Measurements from ENCODE around the gene NPLOC4. TPM values are rescaled to one million over a fixed set of nuclear protein-coding genes. Genes with fewer than 3 reads are reported as not detected.
A peak's percentile ranks its signal among the peaks of the same experiment; 100 is the strongest.

NPLOC4 gene
- total RNA-seq, 3 donors from 2014 or later: 153 to 201 (median 167) TPM

DNA sequence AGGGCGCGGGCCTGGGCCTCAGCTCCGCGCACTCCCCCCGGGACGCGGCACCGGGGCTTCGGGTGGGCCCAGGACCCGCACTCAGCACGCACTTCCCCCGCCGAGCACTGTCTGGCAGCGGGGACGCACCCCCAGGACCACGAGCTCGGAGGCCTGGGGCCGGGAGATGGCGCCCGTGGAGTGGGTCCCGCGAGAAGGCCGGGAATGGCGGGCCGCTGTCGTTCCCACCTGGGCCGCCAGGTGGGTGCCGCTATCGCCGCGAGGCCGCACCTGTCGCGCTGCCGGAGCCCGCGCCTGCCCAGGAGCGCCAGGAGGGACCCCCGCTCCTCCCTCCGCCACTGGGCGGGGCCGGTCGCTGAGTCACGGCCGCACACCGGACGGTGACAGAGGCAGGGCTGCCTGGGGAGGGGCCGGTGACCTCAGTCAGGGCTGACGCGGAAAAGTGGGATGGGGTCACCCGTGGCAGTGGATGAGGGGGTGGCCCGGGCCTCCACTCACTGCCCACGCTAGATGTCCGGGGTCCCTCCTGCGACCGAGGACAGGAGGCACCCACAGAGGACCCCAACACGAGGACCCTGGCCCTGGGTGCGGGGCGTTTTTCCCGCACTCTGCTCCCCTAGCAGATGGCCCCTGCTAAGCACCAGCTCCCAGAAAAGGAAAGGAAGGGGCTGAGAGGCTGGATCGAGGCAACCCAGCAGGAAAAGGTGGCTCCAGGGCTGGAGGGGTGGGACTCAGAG is 117.5 kb downstream of the NPLOC4 start:
- Mint-ChIP-seq H3K36me3 (ENCODE audit: insufficient read depth) (no peaks in the 10 kb centered on the region), H3K4me3 (no peak overlapping the region), H3K4me1 (ENCODE audit: low read depth) (peaks cover 21% of the 10 kb centered on the region), H3K9me3 (no peaks in the 10 kb centered on the region), H3K27me3 (ENCODE audit: low read depth) (peaks cover 4% of the 10 kb centered on the region)
- ATAC-seq (peak; percentile 50 to 53), DNase-seq (peak; percentile 71)

DNA sequence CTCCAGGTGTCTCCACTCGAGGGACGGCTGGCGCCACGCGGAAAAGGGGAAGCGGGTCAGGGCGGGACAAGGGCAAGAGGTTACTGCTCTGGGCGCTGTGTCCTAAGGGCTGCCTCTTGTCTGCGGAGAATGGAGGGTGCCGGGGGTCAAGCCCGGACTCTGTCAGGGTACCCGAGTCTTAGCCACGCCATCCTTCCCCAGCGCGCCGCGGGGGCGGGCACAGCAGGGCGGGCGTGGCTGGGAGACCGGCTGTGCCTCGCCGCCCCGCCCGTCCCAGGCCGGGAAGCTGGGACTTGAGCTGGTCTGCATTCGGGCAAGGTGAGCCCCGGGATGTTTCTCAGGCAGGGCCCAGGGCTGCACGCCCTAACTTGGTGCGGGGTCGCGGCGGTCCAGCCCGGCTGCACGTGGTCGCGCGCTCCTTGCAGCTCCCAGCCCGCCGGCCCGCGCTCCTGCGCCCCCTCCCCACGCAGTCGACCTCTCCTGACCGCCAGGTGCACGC is 118.1 kb downstream of the NPLOC4 start:
- peaks cover 4% of the 10 kb centered on the region for H3K27me3 Mint-ChIP-seq (ENCODE audit: low read depth)

GRCh38 chr17:81518113-81518784 is 118.7 kb downstream of the NPLOC4 start:
- H3K4me1 Mint-ChIP-seq (ENCODE audit: low read depth): peaks cover 21% of the 10 kb centered on the region
- peaks cover 4% of the 10 kb centered on the region for H3K27me3 Mint-ChIP-seq (ENCODE audit: low read depth)
- no peak for ATAC-seq
- no peaks in the 10 kb centered on the region for H3K36me3 Mint-ChIP-seq (ENCODE audit: insufficient read depth)
- H3K4me3 Mint-ChIP-seq: peak overlapping the region; percentile 47
- H3K9me3 Mint-ChIP-seq: no peaks in the 10 kb centered on the region
- no peak for DNase-seq

More for the DNA sequence above, 118.1 kb downstream of the NPLOC4 start:
- Mint-ChIP-seq H3K4me1 (ENCODE audit: low read depth) (peaks cover 21% of the 10 kb centered on the region), H3K36me3 (ENCODE audit: insufficient read depth) (no peaks in the 10 kb centered on the region), H3K9me3 (no peaks in the 10 kb centered on the region), H3K4me3 (no peak overlapping the region)
- ATAC-seq (peak in 1 of 2 donors; percentile 16), DNase-seq (no peak)

- no peaks in the 10 kb centered on the region for H3K36me3 Mint-ChIP-seq (ENCODE audit: insufficient read depth)
- DNase-seq: no peak
- peaks cover 21% of the 10 kb centered on the region for H3K4me1 Mint-ChIP-seq (ENCODE audit: low read depth)
- H3K27me3 Mint-ChIP-seq (ENCODE audit: low read depth): peaks cover 4% of the 10 kb centered on the region
- no peak for ATAC-seq
- H3K4me3 Mint-ChIP-seq: peak overlapping the region; percentile 47
- no peaks in the 10 kb centered on the region for H3K9me3 Mint-ChIP-seq
These were observed 119.4 kb downstream of the NPLOC4 start for GRCh38 chr17:81517339-81518112.

DNA sequence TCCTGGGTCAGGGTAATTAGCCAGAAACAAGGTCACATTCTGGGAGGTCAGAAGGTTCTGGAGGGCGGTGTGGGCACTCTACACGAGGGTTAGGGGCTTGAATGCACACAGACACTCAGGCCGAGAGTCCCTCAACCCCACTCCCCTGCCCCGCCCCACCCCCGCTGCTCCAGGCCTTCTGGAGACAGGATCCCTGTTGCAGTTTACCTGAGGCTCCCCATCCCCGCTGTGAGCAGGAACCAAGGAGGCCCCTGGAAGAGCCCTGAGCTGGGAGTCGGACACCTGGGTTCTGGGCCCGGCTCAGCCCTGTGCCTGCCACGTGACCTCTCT is 119.9 kb downstream of the NPLOC4 start:
- no peak overlapping the region for H3K4me3 Mint-ChIP-seq
- H3K4me1 Mint-ChIP-seq (ENCODE audit: low read depth): peaks cover 21% of the 10 kb centered on the region
- DNase-seq (no peak), ATAC-seq (no peak)
- peaks cover 3% of the 10 kb centered on the region for H3K36me3 Mint-ChIP-seq (ENCODE audit: insufficient read depth)
- no peaks in the 10 kb centered on the region for H3K9me3 Mint-ChIP-seq
- H3K27me3 Mint-ChIP-seq (ENCODE audit: low read depth): no peaks in the 10 kb centered on the region

GRCh38 chr17:81516439-81516838 is 120.5 kb downstream of the NPLOC4 start:
- no peak for DNase-seq
- peaks cover 8% of the 10 kb centered on the region for H3K36me3 Mint-ChIP-seq (ENCODE audit: insufficient read depth)
- H3K4me1 Mint-ChIP-seq (ENCODE audit: low read depth): peaks cover 21% of the 10 kb centered on the region
- ATAC-seq: no peak
- H3K27me3 Mint-ChIP-seq (ENCODE audit: low read depth): no peaks in the 10 kb centered on the region
- peak overlapping the region; percentile 88 for H3K4me3 Mint-ChIP-seq
- no peaks in the 10 kb centered on the region for H3K9me3 Mint-ChIP-seq

- no peak for DNase-seq
- Mint-ChIP-seq H3K36me3 (ENCODE audit: insufficient read depth) (peaks cover 16% of the 10 kb centered on the region), H3K4me3 (peak overlapping the region; percentile 88), H3K4me1 (ENCODE audit: low read depth) (peaks cover 19% of the 10 kb centered on the region), H3K9me3 (no peaks in the 10 kb centered on the region), H3K27me3 (ENCODE audit: low read depth) (no peaks in the 10 kb centered on the region)
- no peak for ATAC-seq
These were observed 121.3 kb downstream of the NPLOC4 start for GRCh38 chr17:81515530-81516041.

GRCh38 chr17:81514739-81515529 is 122.0 kb downstream of the NPLOC4 start:
- H3K36me3 Mint-ChIP-seq (ENCODE audit: insufficient read depth): peaks cover 23% of the 10 kb centered on the region
- no peaks in the 10 kb centered on the region for H3K27me3 Mint-ChIP-seq (ENCODE audit: low read depth)
- peaks cover 19% of the 10 kb centered on the region for H3K4me1 Mint-ChIP-seq (ENCODE audit: low read depth)
- ATAC-seq (peak; percentile 30 to 31), DNase-seq (peak; percentile 69)
- no peaks in the 10 kb centered on the region for H3K9me3 Mint-ChIP-seq
- H3K4me3 Mint-ChIP-seq: peak overlapping the region; percentile 88

DNA sequence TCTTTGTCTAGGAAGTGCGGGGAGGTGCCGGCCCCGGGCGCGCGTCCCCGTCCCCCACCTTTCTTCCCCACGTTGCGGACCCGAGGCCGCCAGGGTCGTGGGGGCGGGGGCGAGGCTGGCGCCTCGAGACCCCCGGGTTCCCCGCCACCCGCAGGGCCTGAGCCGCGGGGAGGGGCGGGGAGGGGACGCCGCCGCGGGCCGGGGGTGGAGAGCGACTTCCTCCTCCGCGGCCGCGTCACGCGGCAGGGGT is 122.5 kb downstream of the NPLOC4 start:
- peak overlapping the region; percentile 85 for H3K4me3 Mint-ChIP-seq

GRCh38 chr17:81513753-81514488 is 123.0 kb downstream of the NPLOC4 start:
- no peaks in the 10 kb centered on the region for H3K27me3 Mint-ChIP-seq (ENCODE audit: low read depth)

More for the DNA sequence above, 122.5 kb downstream of the NPLOC4 start:
- DNase-seq (no peak), ATAC-seq (no peak)
- Mint-ChIP-seq H3K9me3 (no peaks in the 10 kb centered on the region), H3K36me3 (ENCODE audit: insufficient read depth) (peaks cover 28% of the 10 kb centered on the region), H3K4me1 (ENCODE audit: low read depth) (peaks cover 24% of the 10 kb centered on the region), H3K27me3 (ENCODE audit: low read depth) (no peaks in the 10 kb centered on the region)

DNA sequence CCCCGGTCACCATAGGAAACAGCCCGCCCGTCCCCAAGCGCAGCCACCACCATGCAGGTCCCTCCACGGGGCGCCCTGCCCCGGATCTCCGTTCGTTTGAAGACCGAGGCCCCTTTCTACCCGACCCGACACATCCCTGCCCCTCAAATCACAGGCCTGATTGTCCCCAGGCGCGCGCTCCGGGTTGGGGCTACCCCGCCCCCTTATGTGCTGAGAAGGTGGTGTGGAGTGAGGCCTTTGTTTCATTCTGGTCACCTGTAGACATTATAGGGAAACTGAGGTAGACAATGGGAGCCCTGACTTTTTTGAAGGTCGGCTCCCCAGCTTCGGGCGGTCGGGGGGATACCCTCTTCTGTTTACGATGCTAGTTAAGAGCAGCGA is 123.5 kb downstream of the NPLOC4 start:
- Mint-ChIP-seq H3K36me3 (ENCODE audit: insufficient read depth) (peaks cover 34% of the 10 kb centered on the region), H3K9me3 (no peaks in the 10 kb centered on the region), H3K4me3 (peak overlapping the region; percentile 85), H3K27me3 (ENCODE audit: low read depth) (no peaks in the 10 kb centered on the region), H3K4me1 (ENCODE audit: low read depth) (peaks cover 34% of the 10 kb centered on the region)
- DNase-seq: peak; percentile 53
- peak; percentile 27 to 28 for ATAC-seq

More at GRCh38 chr17:81513753-81514488, 123.0 kb downstream of the NPLOC4 start:
- Mint-ChIP-seq H3K36me3 (ENCODE audit: insufficient read depth) (peaks cover 33% of the 10 kb centered on the region), H3K4me1 (ENCODE audit: low read depth) (peaks cover 29% of the 10 kb centered on the region), H3K4me3 (peak overlapping the region; percentile 85), H3K9me3 (no peaks in the 10 kb centered on the region)
- DNase-seq: peak; percentile 38
- ATAC-seq: peak in 1 of 2 donors; percentile 2

GRCh38 chr17:81512562-81513371 is 124.1 kb downstream of the NPLOC4 start, which contains the start of gene ACTG1:
Gene ACTG1 (minus strand): TSS chr17:81512799. CDS start chr17:81512354, 445 bp downstream.
- DNase-seq: peak; percentile 93
- Mint-ChIP-seq H3K36me3 (ENCODE audit: insufficient read depth) (peaks cover 34% of the 10 kb centered on the region), H3K4me1 (ENCODE audit: low read depth) (peaks cover 34% of the 10 kb centered on the region), H3K27me3 (ENCODE audit: low read depth) (no peaks in the 10 kb centered on the region), H3K9me3 (no peaks in the 10 kb centered on the region), H3K4me3 (peak within 1 kb of the TSS; percentile 96)
- peak; percentile 69 to 70 for ATAC-seq

Data from activated T-cell treated with anti-CD3 and anti-CD28 coated beads, Interleukin-2, amount 50 U/mL, for 4 hours (primary cell).